ENCODE data around the gene REEP1. TPM values are rescaled to one million over a fixed set of nuclear protein-coding genes. Genes with fewer than 3 reads are reported as not detected.

Gene REEP1
- total RNA-seq, 4 donors from 2014 or later: 0.17 to 1.1 (median 0.46) TPM

GRCh38 chr2:86332654-86333053 is 4.8 kb downstream of the REEP1 start:
- TF ChIP-seq CTCF (IDR thresholded peaks at IDR 0.05; ENCODE audit: low read depth): no peak

- TF ChIP-seq CTCF (IDR thresholded peaks at IDR 0.05; ENCODE audit: low read depth): no peak
Measured at GRCh38 chr2:86331384-86331783, 6.0 kb downstream of the REEP1 start.

GRCh38 chr2:86330001-86330400 is 7.4 kb downstream of the REEP1 start:
- no peak for TF ChIP-seq CTCF (IDR thresholded peaks at IDR 0.05; ENCODE audit: low read depth)

- TF ChIP-seq CTCF (IDR thresholded peaks at IDR 0.05; ENCODE audit: low read depth): no peak
Measured at GRCh38 chr2:86323273-86324021, 14.0 kb downstream of the REEP1 start.

- no peak for TF ChIP-seq CTCF (IDR thresholded peaks at IDR 0.05; ENCODE audit: low read depth)
Measured at GRCh38 chr2:86319700-86320580, 17.5 kb downstream of the REEP1 start.

- no peak for TF ChIP-seq CTCF (IDR thresholded peaks at IDR 0.05; ENCODE audit: low read depth)
Measured at GRCh38 chr2:86315084-86315483, 22.3 kb downstream of the REEP1 start.

- TF ChIP-seq CTCF (IDR thresholded peaks at IDR 0.05; ENCODE audit: low read depth): no peak
Measured at GRCh38 chr2:86314125-86314524, 23.3 kb downstream of the REEP1 start.
